GM13976 (cell line): Measurements from ENCODE around the gene CALY.

Source experiments
- DNase-seq: peaks from one replicate; pipeline ENCODE4 v3.0.0; 2012; ENCODE audit warnings: low spot score
- in situ Hi-C: fragments of 300-500 bp; cut with MboI; formaldehyde crosslinking; loops from one replicate; pipeline ENCODE4 v1.12.0; 2022; ENCODE audit warnings: low sequenced_read_pairs, mixed read lengths, inconsistent platforms; ENCODE audit not compliant: unreplicated experiment
- TF ChIP-seq, protein P1 (sequence below): IDR thresholded peaks from 2 replicates; pipeline ENCODE4 v1.5.1; 2012; ENCODE audit warnings: borderline replicate concordance, mild to moderate bottlenecking; ENCODE audit not compliant: insufficient read depth; ENCODE audit errors: extremely low read depth, missing control alignments, control extremely low read depth

CALY gene

DNA sequence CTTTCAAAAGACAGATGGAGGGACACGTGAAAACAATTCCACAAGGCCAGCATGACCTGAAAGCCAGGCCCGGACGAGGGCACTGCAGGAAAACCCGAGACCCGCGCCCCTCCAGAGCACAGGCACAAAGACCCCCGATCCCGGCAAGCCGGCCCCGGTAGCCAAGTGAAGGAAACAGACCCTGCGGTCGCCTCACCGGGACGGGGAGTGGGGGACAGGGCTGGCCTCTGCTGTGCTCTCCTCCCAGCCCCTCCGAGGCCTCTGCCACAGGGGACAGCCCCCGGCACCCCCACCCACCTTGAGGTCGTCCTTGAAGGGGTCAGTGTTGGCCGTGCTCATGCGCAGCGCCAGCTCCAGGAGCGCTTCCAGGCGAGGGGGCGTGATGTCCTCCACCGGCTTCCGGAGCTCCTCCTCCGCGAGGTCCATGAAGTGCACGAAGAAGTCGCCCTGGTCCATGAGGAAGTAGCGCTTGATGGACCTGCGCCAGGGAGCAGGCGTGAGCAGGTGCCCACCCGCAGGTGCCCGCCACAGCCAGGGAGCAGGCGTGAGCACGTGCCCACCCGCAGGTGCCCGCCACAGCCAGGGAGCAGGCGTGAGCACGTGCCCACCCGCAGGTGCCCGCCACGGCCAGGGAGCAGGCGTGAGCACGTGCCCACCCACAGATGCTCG lies 48.7 kb downstream of the CALY start:
- DNase-seq: no peak
- in situ Hi-C loops: no loop called here
- TF ChIP-seq, protein P1, sequence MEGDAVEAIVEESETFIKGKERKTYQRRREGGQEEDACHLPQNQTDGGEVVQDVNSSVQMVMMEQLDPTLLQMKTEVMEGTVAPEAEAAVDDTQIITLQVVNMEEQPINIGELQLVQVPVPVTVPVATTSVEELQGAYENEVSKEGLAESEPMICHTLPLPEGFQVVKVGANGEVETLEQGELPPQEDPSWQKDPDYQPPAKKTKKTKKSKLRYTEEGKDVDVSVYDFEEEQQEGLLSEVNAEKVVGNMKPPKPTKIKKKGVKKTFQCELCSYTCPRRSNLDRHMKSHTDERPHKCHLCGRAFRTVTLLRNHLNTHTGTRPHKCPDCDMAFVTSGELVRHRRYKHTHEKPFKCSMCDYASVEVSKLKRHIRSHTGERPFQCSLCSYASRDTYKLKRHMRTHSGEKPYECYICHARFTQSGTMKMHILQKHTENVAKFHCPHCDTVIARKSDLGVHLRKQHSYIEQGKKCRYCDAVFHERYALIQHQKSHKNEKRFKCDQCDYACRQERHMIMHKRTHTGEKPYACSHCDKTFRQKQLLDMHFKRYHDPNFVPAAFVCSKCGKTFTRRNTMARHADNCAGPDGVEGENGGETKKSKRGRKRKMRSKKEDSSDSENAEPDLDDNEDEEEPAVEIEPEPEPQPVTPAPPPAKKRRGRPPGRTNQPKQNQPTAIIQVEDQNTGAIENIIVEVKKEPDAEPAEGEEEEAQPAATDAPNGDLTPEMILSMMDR: no peak

DNA sequence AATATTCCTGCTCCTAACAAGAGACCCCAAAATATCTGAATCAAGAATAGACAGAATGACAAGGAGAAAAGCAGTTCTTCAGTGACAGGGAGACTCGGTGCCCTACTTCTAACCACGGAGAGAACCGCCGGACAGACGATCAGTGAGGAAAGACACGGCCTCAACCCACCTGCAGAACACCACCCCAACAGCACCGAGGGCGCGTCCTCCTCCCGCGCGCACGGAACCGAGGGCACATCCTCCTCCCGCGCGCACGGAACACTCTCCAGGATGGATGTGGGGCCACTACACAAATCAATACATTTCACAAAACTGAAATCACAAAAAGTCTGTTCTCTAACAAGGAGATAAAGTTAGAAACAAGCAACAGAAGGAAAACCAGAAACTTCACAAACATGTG lies 50.3 kb downstream of the CALY start:
- in situ Hi-C loops: no loop called here
- TF ChIP-seq, protein P1: no peak

DNA sequence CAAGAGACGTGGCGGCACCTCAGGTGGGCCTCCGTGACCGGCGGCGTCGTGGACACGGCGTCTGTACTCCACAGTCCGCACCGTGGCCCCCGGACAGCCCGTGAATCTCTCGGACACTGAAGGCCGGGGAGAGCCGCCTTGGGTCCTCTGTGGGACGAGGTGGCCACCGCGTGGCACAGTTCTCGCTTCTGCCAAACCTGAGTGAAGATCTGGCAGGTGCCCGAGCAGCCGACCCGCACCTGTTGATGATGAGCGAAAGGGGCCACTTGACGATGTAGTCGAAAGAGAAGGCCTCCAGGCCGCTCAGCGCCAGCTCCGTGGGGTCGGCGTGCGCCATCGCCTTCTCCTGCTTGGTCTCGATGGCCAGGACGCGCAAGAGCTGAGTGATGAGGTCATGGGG lies 51.5 kb downstream of the CALY start:
- in situ Hi-C loops: no loop called here
- no peak for DNase-seq
- TF ChIP-seq, protein P1: no peak

More for the DNA sequence above, 50.3 kb downstream of the CALY start:
- no peak for DNase-seq

DNA sequence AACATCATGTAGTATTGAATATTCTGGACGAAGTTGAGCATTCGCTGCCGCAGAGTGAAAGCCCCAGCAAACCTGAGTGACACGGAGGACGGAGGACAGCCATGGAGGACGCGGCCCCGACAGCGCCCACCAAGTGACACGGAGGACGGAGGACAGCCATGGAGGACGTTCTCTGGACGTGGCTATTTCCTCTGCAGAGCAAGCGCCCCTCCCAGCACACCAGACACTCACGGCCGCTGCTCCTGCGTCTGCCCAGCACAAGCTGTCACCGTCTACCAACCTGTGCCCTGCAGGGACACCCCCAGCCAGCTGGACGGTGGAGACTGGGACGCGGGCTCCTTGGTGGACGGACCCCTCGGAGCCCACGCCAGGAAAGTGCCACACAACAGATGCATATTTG lies 52.8 kb downstream of the CALY start:
- TF ChIP-seq, protein P1: no peak
- no peak for DNase-seq
- in situ Hi-C loops: no loop called here

DNA sequence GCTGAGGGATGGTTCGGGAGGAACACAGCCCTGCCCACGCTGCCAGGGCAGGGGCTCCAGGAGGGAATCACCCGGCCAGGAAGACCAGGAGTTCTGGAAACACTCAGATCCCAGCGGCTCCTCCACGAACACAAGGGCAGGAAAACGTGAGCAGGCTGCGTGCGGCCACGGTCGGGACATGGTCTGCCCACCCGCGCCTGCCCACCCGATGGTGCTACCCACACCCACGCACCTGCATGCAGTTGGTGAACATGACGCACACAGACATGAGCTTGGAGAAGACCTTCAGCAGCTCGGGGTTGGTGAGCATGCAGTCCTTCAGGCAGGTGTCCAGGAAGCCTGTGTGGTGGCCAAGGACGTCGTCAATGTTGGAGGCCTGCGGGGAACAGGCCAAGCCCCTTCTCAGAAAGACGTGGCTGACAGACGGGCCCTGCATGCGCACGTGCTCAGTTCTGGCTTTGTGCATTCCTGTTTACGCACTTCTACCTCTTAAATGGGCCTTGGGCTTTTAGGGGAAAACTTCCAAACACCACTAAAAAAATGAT lies 53.8 kb downstream of the CALY start:
- no peak for DNase-seq
- TF ChIP-seq, protein P1: no peak
- in situ Hi-C loops: no loop called here

DNA sequence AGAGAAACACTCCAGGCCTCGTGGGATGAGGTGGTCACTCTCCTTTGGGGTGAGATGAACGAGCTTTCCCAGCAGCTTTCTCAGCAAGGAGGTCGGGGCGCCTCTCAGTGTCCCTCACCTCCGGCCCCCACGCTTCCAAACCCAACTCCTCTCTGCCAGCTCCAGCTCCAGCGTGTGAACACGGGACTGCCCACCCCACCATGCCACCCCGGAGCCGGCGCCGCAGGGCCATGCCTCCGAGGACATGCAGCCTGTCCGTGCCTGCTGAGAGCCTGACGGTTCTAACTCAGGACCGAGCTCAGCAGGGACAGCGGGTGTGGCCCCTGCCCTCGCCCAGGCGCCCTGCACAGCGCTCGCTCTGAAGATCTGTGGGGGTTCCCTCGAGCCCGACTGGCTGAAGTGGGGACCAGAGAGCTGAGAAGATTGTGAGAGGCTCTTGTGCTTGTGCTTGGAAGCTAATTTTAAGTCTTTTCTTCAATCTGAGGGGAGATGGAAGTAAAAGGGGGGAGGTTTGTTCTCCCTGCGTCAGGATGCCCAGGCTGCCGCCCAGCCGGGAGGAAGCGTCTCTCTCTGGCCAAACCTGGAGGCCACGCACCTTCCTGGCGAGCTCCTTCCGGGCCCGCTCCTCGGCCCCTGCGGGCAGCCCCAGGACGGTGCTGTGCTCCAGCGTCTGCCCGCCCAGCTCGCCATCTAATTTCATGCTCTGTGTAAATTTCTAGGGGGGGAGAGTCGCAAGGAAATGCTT lies 54.9 kb downstream of the CALY start:
- DNase-seq: no peak

More for the DNA sequence above, 54.9 kb downstream of the CALY start:
- in situ Hi-C loops: no loop called here
- TF ChIP-seq, protein P1: no peak
